Ovary (tissue), 3 donors: ENCODE data around the gene LEF1.

Source experiments
- EP300 ChIP-seq: sonication (generic); formaldehyde crosslinking; IDR thresholded peaks from one replicate; pipeline ENCODE4 v1.6.1; 2017; ENCODE audit warnings: antibody characterized with exemption
- POLR2A ChIP-seq: fragments of 450-650 bp; IDR thresholded peaks from one replicate; pipeline ENCODE4 v1.6.1; 2017; ENCODE audit warnings: antibody characterized with exemption, mild to moderate bottlenecking, moderate library complexity
- TF ChIP-seq, protein P1 (sequence below), 3 donors: fragments of 450-650 bp in 2 of 3; fragments of 200-600 bp in 1 of 3; IDR thresholded peaks; one replicate each; pipeline versions ENCODE4 v1.5.1 to v1.8.0; 2016 to 2022; ENCODE audit warnings: antibody characterized with exemption in 3 of 3, mild to moderate bottlenecking in 1 of 3
- donor health status: DM: no; HTN: no; CAD: no.

GRCh38 chr4:108080747-108081146 is 88.0 kb downstream of the LEF1 start:
- TF ChIP-seq EP300 (no peak), POLR2A (no peak)
- TF ChIP-seq, protein P1, sequence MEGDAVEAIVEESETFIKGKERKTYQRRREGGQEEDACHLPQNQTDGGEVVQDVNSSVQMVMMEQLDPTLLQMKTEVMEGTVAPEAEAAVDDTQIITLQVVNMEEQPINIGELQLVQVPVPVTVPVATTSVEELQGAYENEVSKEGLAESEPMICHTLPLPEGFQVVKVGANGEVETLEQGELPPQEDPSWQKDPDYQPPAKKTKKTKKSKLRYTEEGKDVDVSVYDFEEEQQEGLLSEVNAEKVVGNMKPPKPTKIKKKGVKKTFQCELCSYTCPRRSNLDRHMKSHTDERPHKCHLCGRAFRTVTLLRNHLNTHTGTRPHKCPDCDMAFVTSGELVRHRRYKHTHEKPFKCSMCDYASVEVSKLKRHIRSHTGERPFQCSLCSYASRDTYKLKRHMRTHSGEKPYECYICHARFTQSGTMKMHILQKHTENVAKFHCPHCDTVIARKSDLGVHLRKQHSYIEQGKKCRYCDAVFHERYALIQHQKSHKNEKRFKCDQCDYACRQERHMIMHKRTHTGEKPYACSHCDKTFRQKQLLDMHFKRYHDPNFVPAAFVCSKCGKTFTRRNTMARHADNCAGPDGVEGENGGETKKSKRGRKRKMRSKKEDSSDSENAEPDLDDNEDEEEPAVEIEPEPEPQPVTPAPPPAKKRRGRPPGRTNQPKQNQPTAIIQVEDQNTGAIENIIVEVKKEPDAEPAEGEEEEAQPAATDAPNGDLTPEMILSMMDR (IDR thresholded peaks at IDR 0.05): no peak
